HG03520 (cell line): ENCODE measurements around the gene MCTP2.

ENCODE experiments used
- ATAC-seq: cut with Tn5 transposase; IDR thresholded peaks from one replicate; pipeline ENCODE4 v1.9.1; 2021; ENCODE audit warnings: mild to moderate bottlenecking, moderate library complexity; ENCODE audit not compliant: unreplicated experiment

The MCTP2 gene

DNA sequence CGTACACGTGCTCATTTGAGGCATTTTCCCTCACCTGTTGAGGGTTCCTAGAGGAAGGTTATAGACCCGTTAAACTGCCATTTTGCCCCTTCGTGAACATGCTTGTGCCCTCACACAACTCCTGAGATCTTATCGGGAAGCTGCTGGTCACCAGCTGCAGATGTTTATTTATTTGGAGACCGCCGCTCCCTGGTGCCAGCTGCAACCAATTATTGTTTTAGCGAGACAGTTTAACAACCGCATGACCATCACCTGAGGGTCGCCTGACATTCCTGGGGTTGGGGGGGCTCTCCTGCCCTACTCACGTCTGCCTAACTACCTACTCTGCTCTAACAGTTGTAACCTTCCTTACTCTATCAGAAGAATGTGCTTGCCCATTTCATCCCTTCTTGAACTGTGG, 292.5 kb downstream of the MCTP2 start:
- ATAC-seq, result no peak

DNA sequence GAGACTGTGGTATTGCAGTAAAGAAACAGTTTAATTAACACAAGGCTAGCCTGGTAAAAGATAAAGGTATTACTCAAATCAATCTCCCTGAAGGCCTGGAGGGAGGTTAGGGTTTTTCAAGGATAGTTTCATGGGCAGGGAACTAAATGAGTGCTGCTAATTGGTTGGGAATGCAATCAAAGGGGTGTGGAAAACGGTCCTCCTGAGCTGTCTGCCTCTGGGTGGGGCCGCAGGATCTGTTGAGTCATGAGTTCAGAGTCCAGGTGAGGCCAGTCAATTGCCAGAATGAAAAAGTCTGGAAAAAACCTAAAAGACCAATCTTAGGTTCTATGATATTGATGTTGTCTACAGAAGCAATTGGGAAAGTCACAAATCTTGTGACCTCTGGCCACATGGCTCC, 293.2 kb downstream of the MCTP2 start:
- no peak for ATAC-seq

DNA sequence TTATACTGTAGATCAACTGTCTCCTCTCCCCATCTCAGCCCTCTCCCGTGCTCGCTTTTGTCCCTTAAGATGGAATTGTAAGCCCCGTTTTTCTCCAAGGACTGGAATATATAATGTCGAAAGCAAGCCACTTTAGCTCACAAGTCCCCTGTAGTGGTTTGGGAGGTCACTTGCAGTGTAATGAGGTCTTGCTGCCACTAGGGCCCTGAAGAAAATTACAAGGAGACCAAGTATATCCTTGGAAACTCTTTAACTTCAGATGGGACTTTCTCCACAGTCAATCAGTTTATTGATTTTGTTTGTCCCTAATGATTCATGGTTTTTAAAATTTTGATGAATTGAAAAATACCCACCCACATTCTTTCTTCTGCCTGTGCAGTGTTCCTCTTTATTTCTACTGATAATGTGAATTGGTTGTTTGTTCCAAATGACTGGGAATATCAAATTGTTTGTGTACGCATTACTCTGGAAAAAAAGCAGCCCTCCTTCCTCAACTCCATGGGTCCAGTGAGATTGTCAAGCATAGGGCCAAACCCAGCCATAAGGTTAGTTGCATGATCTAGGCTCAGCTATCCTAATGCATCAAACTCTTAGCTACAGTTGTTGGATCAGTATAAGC, 294.8 kb downstream of the MCTP2 start:
- no peak for ATAC-seq

DNA sequence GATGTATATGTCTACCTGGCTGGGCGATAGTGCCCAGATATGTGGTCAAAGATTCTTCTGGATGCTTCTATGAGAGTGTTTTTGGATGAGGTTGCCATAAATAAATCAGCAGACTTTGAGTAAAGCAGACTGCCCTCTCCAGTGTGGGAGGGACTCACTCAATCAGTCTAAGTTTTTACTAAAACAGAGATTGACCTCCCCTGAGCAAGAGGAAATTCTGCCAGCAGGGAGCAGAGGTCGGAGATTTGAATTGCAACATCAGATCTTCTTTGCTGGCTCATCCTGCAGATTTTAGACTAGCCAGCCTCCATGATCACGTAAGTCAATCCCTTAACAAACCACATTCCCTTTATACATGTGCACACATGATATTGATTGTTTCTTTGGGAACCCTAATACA, 300.9 kb downstream of the MCTP2 start:
- no peak for ATAC-seq
